HG03432 (cell line): ENCODE results near the gene MPC2.

Experiments used
- ATAC-seq: cut with Tn5 transposase; IDR thresholded peaks from one replicate; pipeline ENCODE4 v1.9.1; 2021; ENCODE audit warnings: mild to moderate bottlenecking, moderate library complexity; ENCODE audit not compliant: unreplicated experiment

The MPC2 gene

DNA sequence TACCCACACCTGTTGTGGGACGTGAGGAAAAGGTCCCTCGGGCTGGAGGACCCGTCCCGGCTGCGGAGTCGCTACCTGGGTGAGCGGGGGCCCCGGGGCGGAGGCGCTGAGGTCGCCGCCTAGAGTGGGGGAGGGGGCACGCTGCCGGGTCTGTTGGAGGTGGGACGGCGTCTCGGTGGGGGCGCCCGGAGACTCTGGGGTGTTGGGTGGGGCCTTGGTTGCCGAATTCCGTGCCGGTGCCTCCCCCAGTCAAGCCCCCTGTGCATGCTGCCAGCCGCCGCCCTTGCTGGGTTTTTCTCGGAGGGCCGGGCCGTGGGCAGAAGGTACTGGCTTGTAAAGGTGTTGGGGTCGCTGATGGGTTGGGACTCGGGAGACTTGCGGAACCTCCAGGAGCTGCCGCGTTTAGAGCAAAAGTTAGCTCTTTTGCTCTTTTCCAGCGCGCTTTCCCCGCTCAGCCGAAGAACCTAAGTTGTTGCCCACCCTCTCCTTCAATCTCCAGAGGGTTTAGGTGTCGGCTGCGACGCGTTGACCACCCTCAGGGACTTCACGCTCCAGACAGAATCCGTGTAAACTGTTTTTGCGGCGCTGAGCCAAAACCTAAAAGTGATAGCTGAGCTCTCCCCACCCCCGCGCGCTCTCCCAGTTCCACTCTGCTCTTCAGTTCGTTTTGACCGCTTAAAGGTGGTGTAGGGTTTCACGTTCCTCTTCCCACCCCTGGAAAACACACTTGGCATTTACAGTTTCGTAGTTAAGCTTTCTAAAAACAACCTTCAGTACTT, at the start of gene MPC2:
Gene MPC2 (minus strand): TSS at position 143 of the 779 bp plus-strand sequence. CDS start 1,231 bp downstream, outside the sequence.
- ATAC-seq: peak; percentile 16

DNA sequence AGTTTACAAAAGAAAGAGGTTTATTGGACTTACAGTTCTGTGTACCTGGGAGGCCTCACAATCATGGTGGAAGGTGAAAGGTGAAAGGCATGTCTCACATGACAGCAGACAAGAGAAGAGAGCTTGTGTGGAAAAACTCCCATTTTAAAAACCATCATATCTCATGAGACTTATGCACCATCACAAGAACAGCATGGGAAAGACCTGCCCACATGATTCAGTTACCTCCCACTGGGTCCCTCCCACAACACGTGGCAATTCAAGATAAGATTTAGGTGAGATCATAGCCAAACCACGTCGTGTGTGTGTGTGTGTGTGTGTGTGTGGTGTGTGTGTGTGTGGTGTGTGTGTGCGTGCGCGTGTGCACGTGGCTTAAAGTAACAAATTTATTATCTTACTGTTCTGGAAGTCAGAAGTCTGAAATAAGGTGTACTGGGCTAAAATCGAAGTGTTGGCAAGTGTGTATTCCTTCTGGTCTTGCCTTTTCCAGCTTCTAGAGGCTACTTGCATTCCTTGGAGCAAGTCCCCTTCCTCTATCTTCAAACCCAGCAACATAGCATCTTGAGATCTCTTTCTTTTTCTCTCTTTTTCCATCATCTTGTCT, 48.1 kb upstream of the MPC2 start:
- ATAC-seq: no peak

DNA sequence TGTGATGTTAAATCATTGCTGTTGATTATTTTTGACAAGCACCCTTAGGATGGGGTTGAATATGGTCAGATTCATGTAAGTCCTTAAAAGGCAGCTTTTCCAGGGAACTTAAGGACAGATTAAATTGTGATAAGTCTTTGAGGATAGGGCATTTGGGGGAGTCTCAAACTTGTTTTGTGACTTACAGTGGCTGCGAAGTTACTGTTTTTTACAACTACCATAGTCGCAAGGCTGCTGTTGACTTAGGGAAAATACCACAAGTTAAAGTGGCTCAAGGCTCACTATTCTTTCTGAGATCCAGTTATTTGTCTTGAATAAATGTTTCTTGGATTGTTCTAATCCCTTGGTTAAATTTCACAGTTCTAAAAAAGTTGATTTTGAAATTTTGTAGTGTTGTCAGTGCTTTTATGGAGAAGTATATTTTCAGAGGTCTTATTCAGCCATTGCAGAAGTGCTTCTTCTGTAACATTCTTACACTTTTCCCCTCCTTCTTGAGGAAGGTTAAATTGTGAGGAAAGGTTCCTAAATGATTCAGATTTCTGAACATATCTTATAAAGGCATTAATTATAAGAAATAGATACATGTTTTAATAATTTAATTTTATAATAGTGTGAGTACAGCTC, 47.0 kb upstream of the MPC2 start:
- ATAC-seq: no peak

DNA sequence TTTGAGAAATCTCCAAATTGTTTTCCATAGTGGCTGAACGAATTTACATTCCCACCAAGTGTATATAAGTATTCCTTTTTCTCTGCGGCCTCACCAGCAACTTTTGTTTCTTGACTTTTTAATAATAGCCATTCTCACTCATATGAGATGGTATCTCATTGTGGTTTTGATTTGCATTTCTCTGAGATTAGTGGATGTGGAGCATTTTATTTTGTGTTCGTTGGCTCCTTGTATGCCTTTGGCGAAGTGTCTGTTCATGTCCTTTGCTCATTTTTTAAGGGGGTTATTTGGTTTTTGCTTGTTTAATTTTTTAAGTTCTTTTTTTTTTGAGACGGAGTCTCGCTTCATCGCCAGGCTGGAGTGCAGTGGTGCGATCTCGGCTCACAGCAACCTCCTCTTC, 45.1 kb upstream of the MPC2 start:
- ATAC-seq: no peak

DNA sequence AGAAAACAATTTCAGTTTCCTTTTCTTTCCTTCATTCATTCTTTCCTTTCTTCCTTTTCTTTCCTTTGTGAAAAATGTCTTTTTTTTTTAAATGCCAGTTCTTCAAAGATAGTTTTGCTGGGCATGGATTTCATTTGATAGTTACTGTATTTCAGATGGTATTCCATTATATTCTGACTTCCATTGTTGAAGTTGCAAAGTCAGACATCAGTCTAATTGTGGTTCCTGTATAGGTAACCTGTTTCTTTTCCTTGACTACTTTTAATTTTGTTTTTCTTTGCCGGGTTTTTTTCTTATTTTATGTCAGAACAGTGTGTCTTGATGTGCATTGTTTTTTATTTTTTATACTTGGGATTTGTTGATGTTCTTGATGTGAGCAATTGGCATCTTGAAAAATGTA, 40.4 kb upstream of the MPC2 start:
- ATAC-seq: no peak

DNA sequence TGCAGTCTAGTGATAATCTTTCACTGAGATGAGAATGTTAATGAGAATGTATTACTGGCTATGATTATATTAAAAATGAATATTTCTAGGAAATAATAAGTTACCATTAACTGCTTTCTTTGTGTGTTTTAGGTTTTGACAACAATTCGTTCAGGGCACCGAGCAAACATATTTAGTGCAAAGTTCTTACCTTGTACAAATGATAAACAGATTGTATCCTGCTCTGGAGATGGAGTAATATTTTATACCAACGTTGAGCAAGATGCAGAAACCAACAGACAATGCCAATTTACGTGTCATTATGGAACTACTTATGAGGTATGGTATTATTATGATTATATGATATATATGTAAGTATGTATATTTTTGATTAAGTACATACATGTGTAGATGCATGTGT, 37.8 kb upstream of the MPC2 start:
- ATAC-seq: no peak

DNA sequence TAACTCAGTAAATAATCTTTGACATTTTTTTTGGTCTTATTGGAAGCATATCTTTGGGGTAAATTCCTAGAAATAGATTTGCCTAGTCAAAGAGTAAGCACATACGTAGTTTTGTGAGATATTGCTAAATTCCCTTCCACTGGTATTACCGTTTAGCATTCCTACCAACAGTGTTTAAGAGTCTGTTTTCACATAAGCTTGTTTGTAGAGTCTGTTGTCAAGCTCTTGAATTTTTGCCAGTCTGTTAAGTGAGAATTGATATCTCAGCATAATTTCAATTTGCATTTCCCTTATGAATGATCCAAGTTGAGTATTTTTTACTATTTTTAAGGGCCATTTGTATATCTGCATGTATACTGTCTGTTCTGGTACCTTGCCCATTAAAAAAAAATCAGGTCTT, 37.0 kb upstream of the MPC2 start:
- ATAC-seq: no peak

DNA sequence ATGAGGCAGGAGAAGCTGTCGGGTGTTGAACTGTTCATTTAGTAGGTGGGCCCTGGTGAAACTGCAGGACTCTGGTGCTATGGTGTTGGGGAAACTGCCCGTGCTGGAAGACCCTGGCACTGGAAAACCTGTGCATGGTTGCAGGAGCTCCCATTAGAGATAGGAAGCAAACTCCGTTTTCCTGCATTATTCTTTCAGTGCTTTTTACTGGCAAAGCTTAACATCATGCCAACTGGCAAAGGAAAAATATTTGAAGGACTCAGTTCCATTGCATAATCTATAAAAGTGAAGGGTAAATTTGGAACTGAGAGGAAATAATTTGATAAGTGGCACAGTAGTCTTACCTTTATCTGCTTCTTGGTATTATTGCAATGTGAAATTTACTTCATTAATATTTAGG, 31.7 kb upstream of the MPC2 start:
- ATAC-seq: no peak

DNA sequence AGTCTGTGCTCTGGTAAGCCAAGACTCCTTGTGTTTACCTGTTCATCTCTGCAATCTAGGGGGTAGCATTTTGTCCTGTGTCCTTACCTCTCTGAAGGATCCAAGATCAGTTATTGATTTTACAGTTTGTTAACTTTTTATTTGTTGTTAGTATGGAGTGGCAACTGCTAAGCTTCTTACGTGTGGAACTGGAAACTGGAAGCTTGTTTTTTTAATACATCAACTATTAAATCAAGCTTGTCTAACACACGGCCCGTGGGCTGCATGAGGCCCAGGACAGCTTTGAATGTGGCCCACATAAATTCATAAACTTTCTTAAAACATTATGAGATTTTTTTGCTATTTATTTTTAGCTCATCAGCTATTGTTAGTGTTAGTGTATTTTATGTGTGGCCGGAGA, 29.2 kb upstream of the MPC2 start:
- no peak for ATAC-seq

DNA sequence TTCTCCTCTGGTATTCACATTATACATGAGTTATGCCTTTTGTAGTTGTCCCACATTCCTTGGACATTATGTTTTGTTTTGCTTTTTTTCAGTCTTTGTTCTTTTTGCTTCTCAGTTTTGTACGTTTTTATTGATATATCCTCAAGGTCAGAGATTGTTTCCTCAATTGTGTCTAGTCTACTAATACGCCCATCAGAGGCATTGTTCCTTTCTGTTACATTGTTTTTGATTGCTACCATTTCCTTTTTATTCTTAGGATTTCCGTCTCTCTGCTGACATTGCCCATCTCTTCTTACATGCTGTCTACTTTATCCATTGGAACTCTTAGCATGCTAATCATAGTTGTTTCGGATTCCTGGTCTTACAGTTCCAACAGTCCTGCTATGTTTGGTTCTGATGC, 27.8 kb upstream of the MPC2 start:
- no peak for ATAC-seq

DNA sequence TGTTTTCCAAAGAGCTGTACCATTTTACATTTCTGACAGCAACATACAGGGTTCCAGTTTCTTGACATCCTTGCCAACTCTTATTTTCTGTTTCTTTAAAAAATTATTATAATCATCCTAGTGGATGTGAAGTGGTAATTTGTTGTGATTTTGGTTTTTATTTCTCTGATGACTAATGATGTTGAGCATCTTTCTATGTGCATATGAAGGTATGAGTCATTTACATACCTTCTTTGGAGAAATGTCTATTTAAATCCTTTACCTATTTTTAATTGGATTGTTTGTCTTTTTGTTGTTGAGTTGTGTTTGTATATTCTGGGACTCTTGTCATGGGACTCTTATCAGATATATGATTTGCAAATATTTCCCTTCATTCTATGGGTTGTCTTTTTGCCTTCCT, 20.8 kb upstream of the MPC2 start:
- ATAC-seq: no peak

DNA sequence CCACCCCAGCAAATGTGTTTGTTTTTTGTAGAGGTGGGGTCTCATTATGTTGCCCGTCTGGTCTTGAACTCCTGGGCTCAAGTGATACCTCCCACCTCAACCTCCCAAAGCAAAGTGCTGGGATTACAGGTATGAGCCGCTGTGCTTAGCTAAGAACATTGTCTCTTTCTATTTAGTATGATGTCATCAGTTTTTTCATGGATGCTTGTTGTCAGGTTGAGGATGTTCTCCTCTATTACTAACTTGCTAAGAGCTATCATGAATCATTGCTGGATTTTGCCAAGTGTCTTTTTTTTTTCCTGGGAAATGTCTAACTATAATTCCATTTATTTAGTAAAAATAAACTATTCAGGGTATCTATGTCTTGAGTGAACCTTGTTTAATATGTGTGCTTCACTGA, 19.0 kb upstream of the MPC2 start:
- ATAC-seq: no peak

DNA sequence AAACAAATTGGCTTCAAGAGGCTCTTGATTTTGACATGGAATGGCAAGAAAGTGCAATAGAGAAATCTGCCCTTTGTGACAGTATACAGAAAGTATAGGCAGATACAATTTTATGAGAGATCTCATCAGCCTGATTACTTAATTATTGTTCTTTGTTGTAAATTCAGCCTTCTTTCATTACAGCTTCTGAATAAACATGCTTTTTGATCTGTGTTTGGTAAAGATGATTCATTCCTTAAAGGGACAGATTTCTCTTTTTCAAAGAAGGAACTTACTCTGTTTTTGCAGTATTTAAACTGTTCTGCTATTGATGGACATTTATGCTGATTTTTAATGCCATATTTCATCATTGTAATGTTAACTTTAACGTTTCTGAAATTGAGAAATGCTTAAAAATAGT, 13.7 kb upstream of the MPC2 start:
- no peak for ATAC-seq

DNA sequence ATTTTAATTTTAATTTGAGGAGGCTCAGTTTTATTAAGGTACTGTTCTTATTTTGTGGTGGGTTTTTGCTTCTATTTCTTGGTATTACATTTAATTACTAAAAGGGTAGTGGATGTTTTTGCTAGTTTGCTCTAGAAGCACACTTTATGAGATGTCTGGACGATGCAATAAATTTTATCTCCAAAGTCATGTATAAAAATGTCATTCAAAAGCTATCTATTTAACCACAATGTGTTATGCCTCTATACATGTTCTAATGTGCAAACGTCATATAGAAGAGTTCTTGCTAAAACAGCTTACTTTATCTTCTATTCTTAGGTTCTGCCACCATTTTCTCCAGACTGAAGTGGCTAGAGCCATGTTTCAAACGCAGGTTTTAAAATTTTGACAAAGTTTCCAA, 12.9 kb upstream of the MPC2 start:
- no peak for ATAC-seq

DNA sequence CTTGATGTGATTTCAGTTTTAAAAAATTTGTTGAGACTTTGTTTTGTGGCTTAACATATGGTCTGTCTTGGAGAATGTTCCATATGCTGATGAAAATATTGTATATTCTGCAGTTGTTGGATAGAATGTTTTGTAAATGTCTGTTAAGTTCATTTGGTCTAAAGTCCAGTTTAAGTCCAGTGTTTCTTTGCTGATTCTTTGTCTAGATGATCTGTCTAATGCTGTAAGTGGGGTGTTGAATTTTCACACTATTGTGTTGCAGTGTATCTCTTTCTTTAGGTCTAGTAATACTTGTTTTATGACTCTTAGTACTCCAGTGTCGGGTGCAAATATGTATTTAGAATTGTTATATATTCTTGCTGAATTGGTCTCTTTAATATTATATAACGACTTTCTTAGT, 10.9 kb upstream of the MPC2 start:
- no peak for ATAC-seq

DNA sequence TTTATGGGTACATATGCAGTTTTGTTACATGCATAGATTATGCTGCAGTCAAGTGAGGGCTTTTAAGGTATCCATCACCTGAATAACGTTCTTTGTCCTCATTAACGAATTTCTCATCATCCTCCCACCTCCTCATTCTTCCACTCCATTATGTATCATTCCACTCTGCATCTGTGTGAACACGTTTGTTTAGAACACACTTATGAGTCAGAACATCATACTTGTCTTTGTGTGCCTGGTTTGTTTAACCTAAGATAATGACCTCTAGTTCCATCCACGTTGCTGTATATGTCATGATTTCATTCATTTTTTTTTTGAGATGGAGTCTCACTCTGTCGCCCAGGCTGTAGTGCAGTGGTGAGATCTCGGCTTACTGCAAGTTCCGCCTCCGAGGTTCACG, 6.7 kb upstream of the MPC2 start:
- ATAC-seq: no peak

DNA sequence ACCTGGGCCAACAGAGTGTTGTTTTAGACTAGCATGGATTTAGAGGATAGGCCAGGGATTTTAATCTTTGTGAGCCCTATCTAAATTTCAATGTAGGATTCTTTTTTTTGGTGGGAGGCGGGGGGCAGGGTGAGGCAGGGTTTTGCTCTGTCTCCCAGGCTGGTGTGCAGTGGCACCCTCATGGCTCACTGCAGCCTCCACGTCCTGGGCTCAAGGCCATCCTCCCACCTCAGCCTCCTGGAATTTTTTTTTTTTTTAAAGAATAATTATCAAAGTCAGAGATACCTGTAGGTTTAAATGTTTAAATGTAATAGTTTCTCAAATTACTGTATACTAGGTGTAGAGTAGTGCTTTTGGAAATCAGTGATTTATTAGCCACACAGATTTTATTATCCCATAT, 3.4 kb upstream of the MPC2 start:
- no peak for ATAC-seq

DNA sequence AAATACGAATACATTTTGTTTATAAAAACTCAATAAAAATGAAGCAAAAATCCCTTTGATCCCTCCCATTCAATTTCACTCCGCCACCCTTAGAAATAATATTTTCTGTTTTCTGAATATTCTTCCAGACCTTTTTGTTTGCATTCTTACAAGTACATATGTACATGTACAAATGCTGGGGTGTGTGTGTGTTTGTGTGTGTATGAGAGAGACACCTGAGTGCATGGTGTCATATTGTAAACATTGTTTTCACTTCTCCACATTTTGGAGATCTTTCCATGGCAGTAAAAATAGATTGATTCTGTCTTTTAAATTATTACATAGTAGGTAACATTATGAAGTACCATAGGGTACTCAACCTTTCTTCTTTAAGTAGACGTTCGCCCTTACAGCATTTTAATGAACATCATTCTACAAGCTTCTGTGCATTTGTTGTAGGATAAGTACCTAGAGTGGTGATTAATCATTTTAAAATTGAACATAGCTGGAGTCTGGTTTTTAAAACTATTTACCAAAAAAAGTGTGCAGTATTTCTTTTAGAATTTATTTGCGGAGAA, 1.3 kb upstream of the MPC2 start:
- no peak for ATAC-seq

DNA sequence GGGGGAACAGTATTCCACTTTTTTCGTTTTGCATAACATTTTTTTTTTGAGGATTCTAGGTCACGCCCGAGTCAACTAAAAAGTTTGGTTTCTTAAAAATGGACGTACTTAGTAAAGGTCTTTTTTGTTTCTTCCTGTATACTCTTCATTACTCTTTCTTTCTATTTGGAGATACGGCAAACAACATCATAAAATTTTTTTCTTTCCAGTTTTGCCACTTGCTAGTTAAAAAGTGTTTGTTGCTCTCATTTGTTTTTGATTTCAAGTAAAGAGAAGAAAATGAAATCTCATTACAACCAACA, 788 bp upstream of the MPC2 start:
- ATAC-seq: no peak

DNA sequence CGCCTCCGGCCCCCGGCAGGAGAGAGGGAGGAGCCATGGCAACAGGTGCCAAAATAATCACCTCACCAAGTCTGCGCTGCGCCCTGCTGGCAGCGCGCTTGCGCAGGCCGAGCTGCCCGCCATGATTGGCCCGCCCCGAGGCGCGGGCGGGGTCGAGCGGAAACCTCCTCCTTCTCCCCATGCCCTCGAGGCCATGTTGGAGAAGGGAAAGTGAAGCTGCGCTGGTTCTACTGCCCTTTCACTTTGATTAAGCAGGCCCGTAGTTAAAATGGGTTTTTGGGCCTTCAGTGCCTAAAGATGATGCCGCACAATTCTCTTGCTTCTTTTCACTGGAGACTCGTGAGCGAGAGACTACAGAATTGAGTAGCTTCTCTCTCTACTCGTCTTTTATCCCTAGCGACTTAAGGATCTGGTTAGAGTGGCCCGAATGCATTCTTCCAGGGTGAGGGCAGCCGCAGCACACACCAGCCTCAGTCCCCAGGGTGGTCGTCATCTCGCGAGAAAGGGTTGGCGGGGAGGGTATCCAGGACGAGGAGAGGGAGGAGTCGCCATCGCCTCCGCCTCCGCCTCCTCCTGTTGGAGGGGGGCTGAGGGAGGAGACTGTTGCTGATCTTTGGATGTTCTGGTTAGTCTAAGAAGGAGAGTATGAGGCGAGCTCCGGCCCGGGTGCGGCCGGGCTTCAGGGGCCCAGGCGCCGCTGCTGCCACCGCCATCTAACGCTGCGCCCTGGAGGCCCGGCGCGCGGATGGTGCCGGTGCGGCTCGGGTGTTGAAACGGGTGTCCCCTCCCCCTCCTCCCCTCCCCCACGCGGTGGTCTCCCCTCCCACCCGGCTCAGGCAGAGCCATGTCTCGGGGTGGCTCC, 573 bp downstream of the MPC2 start, which contains the start of gene DCAF6:
Gene DCAF6 (plus strand): TSS at position 616 of the 862 bp plus-strand sequence. CDS start 229 bp downstream, at position 845.
- peak; percentile 80 for ATAC-seq
